Body of pancreas (tissue), 4 donors: ENCODE data around the gene BCKDK.

Source experiments
- CTCF ChIP-seq, 7 experiments: fragments of 450-650 bp in 4 of 7; fragments of 200-600 bp in 3 of 7; sonication (generic) in 3 of 7; IDR thresholded peaks; one replicate each; pipeline ENCODE4 v1.5.1; 2016 to 2019; ENCODE audit warnings: antibody characterized with exemption in 7 of 7
- POLR2A ChIP-seq, 3 donors: fragments of 450-650 bp; IDR thresholded peaks; one replicate each; pipeline ENCODE4 v1.6.1; 2016; ENCODE audit warnings: antibody characterized with exemption in 3 of 3, mild to moderate bottlenecking in 2 of 3

DNA sequence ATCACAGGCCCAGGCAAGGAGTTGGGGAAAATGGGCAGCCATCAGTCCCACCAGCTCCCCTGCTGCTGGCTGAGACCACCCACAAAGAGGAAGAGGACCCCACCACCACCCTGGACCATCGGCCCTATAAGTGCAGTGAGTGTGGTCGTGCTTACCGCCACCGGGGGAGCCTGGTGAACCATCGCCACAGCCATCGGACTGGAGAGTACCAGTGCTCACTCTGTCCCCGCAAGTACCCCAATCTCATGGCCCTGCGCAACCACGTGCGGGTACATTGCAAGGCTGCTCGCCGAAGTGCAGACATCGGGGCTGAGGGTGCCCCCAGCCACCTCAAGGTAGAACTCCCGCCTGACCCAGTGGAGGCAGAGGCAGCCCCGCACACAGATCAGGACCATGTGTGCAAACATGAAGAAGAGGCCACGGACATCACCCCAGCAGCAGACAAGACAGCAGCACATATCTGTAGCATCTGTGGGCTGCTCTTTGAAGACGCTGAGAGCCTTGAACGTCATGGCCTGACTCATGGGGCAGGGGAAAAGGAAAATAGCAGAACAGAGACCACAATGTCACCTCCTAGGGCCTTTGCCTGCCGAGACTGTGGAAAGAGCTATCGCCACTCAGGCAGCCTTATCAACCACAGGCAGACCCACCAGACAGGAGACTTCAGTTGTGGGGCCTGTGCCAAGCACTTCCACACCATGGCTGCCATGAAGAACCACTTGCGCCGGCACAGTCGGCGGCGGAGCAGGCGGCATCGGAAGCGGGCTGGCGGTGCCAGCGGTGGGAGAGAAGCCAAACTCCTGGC, 30.4 kb upstream of the BCKDK start:
- TF ChIP-seq CTCF (IDR thresholded peaks at IDR 0.05) (no peak), POLR2A (IDR thresholded peaks at IDR 0.05) (no peak)
